ENCODE data around the gene DVL2. TPM values are rescaled to one million over a fixed set of nuclear protein-coding genes. Genes with fewer than 3 reads are reported as not detected.

Gene DVL2
- total and polyA plus RNA-seq, 2 of the 13 experiments (the other 11 are each of a cell fraction or from before 2014, with no cell fraction given), result 5.7 to 38.2 TPM

GRCh38 chr17:7241783-7242716 lies 7.7 kb upstream of the DVL2 start, which contains the start of gene GABARAP (continued):
- no peak for TF ChIP-seq ATRX (CRISPR knock-in tag; IDR thresholded peaks at IDR 0.05; ENCODE audit: borderline replicate concordance)
- no peak for TF ChIP-seq ZNF30 (CRISPR knock-in tag; IDR thresholded peaks at IDR 0.05)
- peak; percentile 71; the same call in 1 of the 2 replicates for TF ChIP-seq U2AF2 (IDR thresholded peaks at IDR 0.05; ENCODE audit: low read depth, low read length)
- 0 out of 2 replicates have a peak, but pooled peaks have one; percentile 29 for TF ChIP-seq ZNF746 (CRISPR knock-in tag; IDR thresholded peaks at IDR 0.05)
- TF ChIP-seq ZUFSP (CRISPR knock-in tag; IDR thresholded peaks at IDR 0.05; ENCODE audit: borderline replicate concordance), result no peak
- no peak for TF ChIP-seq ZNF282 (IDR thresholded peaks at IDR 0.05; ENCODE audit: partially characterized antibody)
- TF ChIP-seq RFXAP (CRISPR knock-in tag; IDR thresholded peaks at IDR 0.05; ENCODE audit: borderline replicate concordance), result no peak; the same call in 1 of the 2 replicates
- TF ChIP-seq BRF2 (CRISPR knock-in tag; IDR thresholded peaks at IDR 0.05), result 0 out of 2 replicates have a peak, but pooled peaks have one; percentile 15
- peak; percentile 6; the same call in 1 of the 2 replicates for TF ChIP-seq SOX5 (CRISPR knock-in tag; IDR thresholded peaks at IDR 0.05; ENCODE audit: borderline replicate concordance)
- TF ChIP-seq DPF2 (CRISPR knock-in tag; IDR thresholded peaks at IDR 0.05; ENCODE audit: borderline replicate concordance, low read depth), result no peak
- TF ChIP-seq ZNF430 (CRISPR knock-in tag; IDR thresholded peaks at IDR 0.05), result no peak
- peak; percentile 44; the same call in 1 of the 2 replicates for TF ChIP-seq KLF6 (CRISPR knock-in tag; IDR thresholded peaks at IDR 0.05)
- TF ChIP-seq, protein P1, sequence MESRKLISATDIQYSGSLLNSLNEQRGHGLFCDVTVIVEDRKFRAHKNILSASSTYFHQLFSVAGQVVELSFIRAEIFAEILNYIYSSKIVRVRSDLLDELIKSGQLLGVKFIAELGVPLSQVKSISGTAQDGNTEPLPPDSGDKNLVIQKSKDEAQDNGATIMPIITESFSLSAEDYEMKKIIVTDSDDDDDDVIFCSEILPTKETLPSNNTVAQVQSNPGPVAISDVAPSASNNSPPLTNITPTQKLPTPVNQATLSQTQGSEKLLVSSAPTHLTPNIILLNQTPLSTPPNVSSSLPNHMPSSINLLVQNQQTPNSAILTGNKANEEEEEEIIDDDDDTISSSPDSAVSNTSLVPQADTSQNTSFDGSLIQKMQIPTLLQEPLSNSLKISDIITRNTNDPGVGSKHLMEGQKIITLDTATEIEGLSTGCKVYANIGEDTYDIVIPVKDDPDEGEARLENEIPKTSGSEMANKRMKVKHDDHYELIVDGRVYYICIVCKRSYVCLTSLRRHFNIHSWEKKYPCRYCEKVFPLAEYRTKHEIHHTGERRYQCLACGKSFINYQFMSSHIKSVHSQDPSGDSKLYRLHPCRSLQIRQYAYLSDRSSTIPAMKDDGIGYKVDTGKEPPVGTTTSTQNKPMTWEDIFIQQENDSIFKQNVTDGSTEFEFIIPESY (CRISPR knock-in tag; IDR thresholded peaks at IDR 0.05), result no peak
- no peak for TF ChIP-seq ZNF691 (CRISPR knock-in tag; IDR thresholded peaks at IDR 0.05; ENCODE audit: borderline replicate concordance, low read depth)
- peak; percentile 76 for TF ChIP-seq ZNF687 (CRISPR knock-in tag; IDR thresholded peaks at IDR 0.05)
- peak; percentile 39 for TF ChIP-seq MED8 (CRISPR knock-in tag; IDR thresholded peaks at IDR 0.05; ENCODE audit: insufficient replicate concordance)
- no peak for TF ChIP-seq SOX13 (IDR thresholded peaks at IDR 0.05)
- TF ChIP-seq SOX13 (CRISPR knock-in tag; conservative IDR thresholded peaks at IDR 0.05 in 1 of 2, IDR thresholded peaks at IDR 0.05 in 1 of 2), result no peak; a peak in 1 of 4 replicates

Data from HepG2 (cell line).